Hindlimb muscle (tissue), 1 donor: Measurements from ENCODE around the gene PTGER3. TPM values are rescaled to one million over a fixed set of nuclear protein-coding genes. Genes with fewer than 3 reads are reported as not detected.
"Not testable (repeated sequence)": the region's sequence is repeated elsewhere in the genome, so short reads cannot be mapped to it uniquely, and the experiment has no call there.

ENCODE experiments used
- DNase-seq: peaks from one replicate; pipeline ENCODE4 v3.0.0-alpha.2; 2013
- polyA plus RNA-seq: library from polyadenylated mRNA; unstranded; fragments of 120-200 nt; gene quantifications from one replicate; pipeline ENCODE4 v1.2.1, GENCODE V29; 2013; ENCODE audit not compliant: insufficient read length

Gene PTGER3
- polyA plus RNA-seq, 1 donor = 1.2 TPM

- no peak for DNase-seq
These were observed 99.8 kb downstream of the PTGER3 start for GRCh38 chr1:70947835-70948234.

- DNase-seq = no peak
These were observed 101.9 kb downstream of the PTGER3 start for GRCh38 chr1:70945676-70946075.

- no peak for DNase-seq
These were observed 102.4 kb downstream of the PTGER3 start for GRCh38 chr1:70945251-70945650.

GRCh38 chr1:70941563-70941962 lies 106.1 kb downstream of the PTGER3 start:
- no peak for DNase-seq

- not testable (repeated sequence) for DNase-seq
These were observed 107.2 kb downstream of the PTGER3 start for GRCh38 chr1:70940398-70940797.

GRCh38 chr1:70934194-70934961 lies 113.2 kb downstream of the PTGER3 start:
- no peak for DNase-seq

GRCh38 chr1:70930062-70930461 lies 117.6 kb downstream of the PTGER3 start:
- no peak for DNase-seq

GRCh38 chr1:70922196-70922595 lies 125.4 kb downstream of the PTGER3 start:
- no peak for DNase-seq

Other genes starting within 250 kb of the PTGER3 start
- 87.0 TPM for gene ZRANB2, start 33.2 kb upstream of the PTGER3 start, polyA plus RNA-seq